HG03280 (cell line): Measurements from ENCODE around the gene B3GAT1.

Experiments used
- ATAC-seq: cut with Tn5 transposase; IDR thresholded peaks from one replicate; pipeline ENCODE4 v1.9.1; 2021; ENCODE audit warnings: mild to moderate bottlenecking, moderate library complexity; ENCODE audit not compliant: unreplicated experiment

Gene B3GAT1

GRCh38 chr11:134339756-134340155 lies 72.3 kb downstream of the B3GAT1 start:
- no peak for ATAC-seq

GRCh38 chr11:134338654-134339053 lies 73.4 kb downstream of the B3GAT1 start:
- ATAC-seq, result no peak

GRCh38 chr11:134338068-134338467 lies 74.0 kb downstream of the B3GAT1 start:
- ATAC-seq, result no peak

DNA sequence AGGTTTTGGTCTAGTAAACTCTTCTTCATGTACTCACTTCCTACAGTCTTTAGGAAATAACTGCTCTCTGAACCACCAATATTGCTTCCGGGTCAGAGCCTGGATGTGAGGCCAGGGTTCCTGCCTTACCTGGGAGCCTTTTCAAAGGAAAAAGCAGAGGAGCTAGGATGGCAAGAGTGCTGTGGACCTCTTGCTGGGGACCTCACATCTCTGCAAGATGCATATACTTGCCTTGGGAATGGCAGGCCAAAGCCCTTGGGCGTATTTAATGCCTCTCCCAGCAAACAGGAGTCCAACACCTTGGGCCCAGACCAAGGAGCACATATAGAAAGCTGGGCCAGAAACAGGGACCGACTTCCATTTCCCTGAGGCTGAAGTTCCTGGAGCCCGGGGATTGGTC lies 75.0 kb downstream of the B3GAT1 start:
- ATAC-seq, result no peak

DNA sequence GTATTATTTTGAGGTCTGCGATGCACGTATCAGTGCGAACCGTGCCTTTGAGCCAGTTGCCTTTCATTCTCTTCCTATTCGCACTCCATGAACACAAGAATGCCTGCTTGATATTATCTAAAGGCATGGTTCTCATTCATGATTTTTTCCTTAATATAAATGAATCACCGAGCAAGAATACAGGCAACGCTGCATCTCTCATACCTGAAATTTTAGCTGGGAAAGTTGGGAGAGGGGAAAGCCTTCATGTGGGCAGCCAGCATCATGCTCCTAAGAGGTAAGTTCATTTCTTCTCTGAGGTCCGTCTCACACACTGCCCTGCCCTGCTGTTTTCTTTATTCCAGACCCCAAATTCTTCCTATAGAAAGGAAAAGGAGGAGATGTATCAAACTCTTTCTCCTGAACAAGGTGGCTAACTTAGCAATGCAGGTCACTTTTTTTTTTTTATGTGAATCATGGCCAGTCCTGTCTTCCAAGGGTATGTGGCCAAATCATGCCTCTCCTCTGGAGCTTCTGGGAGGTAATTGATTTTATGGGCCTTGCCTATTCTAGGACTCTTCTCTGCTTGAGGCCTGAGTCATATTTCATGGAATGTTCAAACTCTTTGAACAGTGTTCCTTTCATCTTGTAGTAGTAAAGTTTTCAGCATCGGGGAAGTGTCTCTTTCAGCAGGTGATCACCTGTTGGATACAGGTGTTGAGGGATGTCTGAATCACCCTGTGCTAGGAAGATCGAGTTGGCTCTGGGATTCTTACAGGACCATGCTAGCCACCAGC lies 77.1 kb downstream of the B3GAT1 start:
- no peak for ATAC-seq

- no peak for ATAC-seq
Measured at GRCh38 chr11:134333946-134334345, 78.1 kb downstream of the B3GAT1 start.

DNA sequence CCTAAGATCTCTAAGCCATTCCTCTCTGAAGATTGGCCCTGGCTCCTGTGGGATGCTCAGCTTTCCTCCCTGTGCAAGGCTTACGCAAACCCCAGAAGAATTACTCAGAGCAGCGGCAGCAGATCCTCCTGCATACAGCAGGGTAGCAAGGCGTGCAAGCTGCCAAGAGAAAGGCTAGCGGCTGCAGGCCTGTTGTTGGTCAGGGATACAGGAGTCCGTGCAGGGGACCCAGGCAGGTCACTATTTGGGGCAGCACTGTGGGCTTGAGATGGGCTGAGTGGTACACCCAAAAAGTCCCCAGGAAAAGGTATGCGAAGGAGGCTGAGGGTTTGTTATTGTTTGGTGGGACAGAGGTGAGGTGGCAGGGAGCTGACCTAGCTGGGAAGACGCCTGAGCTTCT lies 78.7 kb downstream of the B3GAT1 start:
- ATAC-seq, result no peak

- ATAC-seq, result no peak
Measured at GRCh38 chr11:134332782-134333181, 79.3 kb downstream of the B3GAT1 start.

- ATAC-seq, result no peak
Measured at GRCh38 chr11:134332189-134332631, 79.8 kb downstream of the B3GAT1 start.

DNA sequence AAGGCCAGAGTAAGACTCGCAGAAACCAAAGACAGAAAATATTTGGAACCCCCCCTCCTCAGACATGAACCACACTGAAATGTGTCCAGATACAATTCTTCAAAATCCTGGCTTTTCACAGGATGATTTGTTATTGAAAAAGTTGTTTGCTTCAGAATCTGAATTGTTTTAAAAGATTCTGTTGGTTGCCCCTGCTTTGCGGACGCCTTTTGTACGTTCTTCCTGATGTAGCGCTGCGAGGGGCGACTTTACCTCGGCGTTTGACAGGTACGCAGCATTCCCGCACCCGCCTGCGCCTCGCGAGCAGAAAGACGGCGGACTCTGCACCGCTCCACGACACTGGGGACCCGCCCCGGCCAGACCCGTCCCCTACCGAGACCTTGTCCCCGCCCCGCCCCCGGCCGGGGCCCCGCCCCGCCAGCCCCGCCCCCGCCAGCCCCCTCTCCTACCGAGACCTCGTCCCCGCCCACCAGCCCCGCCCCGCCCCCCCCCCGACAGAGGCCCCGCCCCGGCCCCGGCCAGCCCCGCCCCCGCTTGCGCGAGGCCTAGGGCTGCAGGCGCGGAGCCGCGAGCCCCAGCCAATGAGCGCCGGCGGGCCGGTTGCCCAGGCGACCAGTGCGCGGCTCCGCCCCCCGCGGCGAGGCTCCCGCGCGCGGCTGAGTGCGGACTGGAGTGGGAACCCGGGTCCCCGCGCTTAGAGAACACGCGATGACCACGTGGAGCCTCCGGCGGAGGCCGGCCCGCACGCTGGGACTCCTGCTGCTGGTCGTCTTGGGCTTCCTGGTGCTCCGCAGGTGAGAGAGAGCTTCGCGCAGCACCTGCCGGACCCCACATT lies 80.5 kb downstream of the B3GAT1 start, which contains the start of gene GLB1L2:
GLB1L2 (plus strand) TSS at position 635 of the 835 bp plus-strand sequence; CDS start at position 709, 74 bp downstream.
- peak; percentile 93 for ATAC-seq

GRCh38 chr11:134330611-134331353 lies 81.3 kb downstream of the B3GAT1 start:
- no peak for ATAC-seq
